Measurements from ENCODE around the gene DPP6. TPM values are rescaled to one million over a fixed set of nuclear protein-coding genes. Genes with fewer than 3 reads are reported as not detected.

DPP6 gene
- total RNA-seq, 1 experiment from 2014 or later, result not detected

GRCh38 chr7:154566877-154567276, 514.7 kb downstream of the DPP6 start (continued):
- TF ChIP-seq ATF1 (CRISPR knock-in tag; IDR thresholded peaks at IDR 0.05) (no peak), E2F1 (CRISPR knock-in tag; IDR thresholded peaks at IDR 0.05) (no peak), JUN (CRISPR knock-in tag; IDR thresholded peaks at IDR 0.05) (no peak)
- TF ChIP-seq, protein P1, sequence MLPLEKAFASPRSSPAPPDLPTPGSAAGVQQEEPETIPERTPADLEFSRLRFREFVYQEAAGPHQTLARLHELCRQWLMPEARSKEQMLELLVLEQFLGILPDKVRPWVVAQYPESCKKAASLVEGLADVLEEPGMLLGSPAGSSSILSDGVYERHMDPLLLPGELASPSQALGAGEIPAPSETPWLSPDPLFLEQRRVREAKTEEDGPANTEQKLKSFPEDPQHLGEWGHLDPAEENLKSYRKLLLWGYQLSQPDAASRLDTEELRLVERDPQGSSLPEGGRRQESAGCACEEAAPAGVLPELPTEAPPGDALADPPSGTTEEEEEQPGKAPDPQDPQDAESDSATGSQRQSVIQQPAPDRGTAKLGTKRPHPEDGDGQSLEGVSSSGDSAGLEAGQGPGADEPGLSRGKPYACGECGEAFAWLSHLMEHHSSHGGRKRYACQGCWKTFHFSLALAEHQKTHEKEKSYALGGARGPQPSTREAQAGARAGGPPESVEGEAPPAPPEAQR (CRISPR knock-in tag; IDR thresholded peaks at IDR 0.05), result no peak
- TF ChIP-seq, protein P2, sequence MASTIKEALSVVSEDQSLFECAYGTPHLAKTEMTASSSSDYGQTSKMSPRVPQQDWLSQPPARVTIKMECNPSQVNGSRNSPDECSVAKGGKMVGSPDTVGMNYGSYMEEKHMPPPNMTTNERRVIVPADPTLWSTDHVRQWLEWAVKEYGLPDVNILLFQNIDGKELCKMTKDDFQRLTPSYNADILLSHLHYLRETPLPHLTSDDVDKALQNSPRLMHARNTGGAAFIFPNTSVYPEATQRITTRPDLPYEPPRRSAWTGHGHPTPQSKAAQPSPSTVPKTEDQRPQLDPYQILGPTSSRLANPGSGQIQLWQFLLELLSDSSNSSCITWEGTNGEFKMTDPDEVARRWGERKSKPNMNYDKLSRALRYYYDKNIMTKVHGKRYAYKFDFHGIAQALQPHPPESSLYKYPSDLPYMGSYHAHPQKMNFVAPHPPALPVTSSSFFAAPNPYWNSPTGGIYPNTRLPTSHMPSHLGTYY (CRISPR knock-in tag; IDR thresholded peaks at IDR 0.05), result no peak

DNA sequence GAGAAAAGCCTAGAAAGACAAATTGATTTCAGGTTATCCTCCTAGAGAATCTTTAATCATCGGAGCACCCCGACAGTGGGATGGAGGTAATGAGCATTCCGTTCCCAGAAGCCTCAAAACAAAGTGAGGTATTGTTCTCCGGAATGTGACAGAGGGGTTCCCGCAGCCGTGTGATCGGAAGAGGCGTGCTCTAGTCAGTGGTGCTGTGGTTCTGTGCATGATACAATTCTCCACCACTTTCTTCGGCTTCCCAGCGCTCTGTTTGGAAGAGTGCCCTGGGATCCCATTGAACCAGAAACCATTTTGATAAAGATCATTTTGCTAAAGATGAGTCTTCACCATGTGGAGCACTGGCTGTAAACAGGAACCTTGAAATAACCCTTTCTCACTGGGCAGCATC, 516.1 kb downstream of the DPP6 start:
- DNase-seq (ENCODE audit: low spot score) (no peak), ATAC-seq (no peak)
- ChIA-PET CTCF (no interaction called here), POLR2A (no interaction called here)
- Mint-ChIP-seq H3K4me1 (no peaks in the 10 kb centered on the region), H3K27me3 (ENCODE audit: low read depth) (peaks cover 7% of the 10 kb centered on the region), H3K27ac (no peak overlapping the region), H3K4me3 (no peak overlapping the region), H3K36me3 (peaks cover 64% of the 10 kb centered on the region), H3K9me3 (peaks cover 67% of the 10 kb centered on the region)
- TF ChIP-seq FOXP4 (CRISPR knock-in tag; IDR thresholded peaks at IDR 0.05), result no peak
- no peak for TF ChIP-seq CREM (CRISPR knock-in tag; IDR thresholded peaks at IDR 0.05)
- TF ChIP-seq ARID4B (CRISPR knock-in tag; IDR thresholded peaks at IDR 0.05; ENCODE audit: borderline replicate concordance), result no peak
- TF ChIP-seq GRHL2 (CRISPR knock-in tag; IDR thresholded peaks at IDR 0.05; ENCODE audit: insufficient replicate concordance, severe bottlenecking), result no peak
- TF ChIP-seq ETV6 (CRISPR knock-in tag; IDR thresholded peaks at IDR 0.05), result no peak
- no peak for TF ChIP-seq EMX1 (CRISPR knock-in tag; IDR thresholded peaks at IDR 0.05)
- no peak for TF ChIP-seq NFYB (CRISPR knock-in tag; conservative IDR thresholded peaks at IDR 0.05; ENCODE audit: low read depth)
- no peak for TF ChIP-seq E2F1 (CRISPR knock-in tag; IDR thresholded peaks at IDR 0.05)
- TF ChIP-seq, protein P3, sequence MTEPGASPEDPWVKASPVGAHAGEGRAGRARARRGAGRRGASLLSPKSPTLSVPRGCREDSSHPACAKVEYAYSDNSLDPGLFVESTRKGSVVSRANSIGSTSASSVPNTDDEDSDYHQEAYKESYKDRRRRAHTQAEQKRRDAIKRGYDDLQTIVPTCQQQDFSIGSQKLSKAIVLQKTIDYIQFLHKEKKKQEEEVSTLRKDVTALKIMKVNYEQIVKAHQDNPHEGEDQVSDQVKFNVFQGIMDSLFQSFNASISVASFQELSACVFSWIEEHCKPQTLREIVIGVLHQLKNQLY (CRISPR knock-in tag; IDR thresholded peaks at IDR 0.05), result no peak
- no peak for TF ChIP-seq FOXK1 (CRISPR knock-in tag; IDR thresholded peaks at IDR 0.05)
- no peak for TF ChIP-seq NR2C2 (CRISPR knock-in tag; IDR thresholded peaks at IDR 0.05)
- no peak for TF ChIP-seq SP1 (CRISPR knock-in tag; conservative IDR thresholded peaks at IDR 0.05)
